Activated naive CD4-positive, alpha-beta T cell treated with anti-CD3 and anti-CD28 coated beads, Interleukin-2, amount 50 U/mL, for 16 hours (primary cell): ENCODE measurements around the gene ROBO1.
"Not testable (repeated sequence)": the region's sequence is repeated elsewhere in the genome, so short reads cannot be mapped to it uniquely, and the experiment has no call there.

ENCODE experiments used
- DNase-seq: peaks from one replicate; pipeline ENCODE4 v3.0.0-alpha.2; 2020

Gene ROBO1

GRCh38 chr3:78721771-78722543 lies 1045.8 kb downstream of the ROBO1 start:
- DNase-seq, result no peak

GRCh38 chr3:78718707-78719106 lies 1049.1 kb downstream of the ROBO1 start:
- DNase-seq, result no peak

DNA sequence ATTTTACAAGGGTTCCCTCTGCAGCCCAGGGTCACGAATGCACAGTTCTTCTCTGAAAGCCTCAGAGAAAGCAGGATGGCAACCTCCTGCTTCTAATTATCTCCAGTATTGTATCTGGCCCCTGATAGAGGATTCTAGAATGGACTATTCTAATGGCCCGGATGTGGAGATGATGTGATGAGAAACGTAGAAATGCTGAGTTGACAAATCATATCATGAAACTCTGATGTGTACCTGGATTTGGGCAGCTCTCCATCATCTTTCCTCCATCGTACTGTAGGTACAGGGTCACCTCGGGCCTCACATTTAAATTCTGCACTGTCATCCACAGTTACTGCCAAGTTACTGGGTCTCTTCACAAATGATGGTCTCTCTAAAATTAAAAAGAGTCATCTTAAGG lies 1050.8 kb downstream of the ROBO1 start:
- no peak for DNase-seq

DNA sequence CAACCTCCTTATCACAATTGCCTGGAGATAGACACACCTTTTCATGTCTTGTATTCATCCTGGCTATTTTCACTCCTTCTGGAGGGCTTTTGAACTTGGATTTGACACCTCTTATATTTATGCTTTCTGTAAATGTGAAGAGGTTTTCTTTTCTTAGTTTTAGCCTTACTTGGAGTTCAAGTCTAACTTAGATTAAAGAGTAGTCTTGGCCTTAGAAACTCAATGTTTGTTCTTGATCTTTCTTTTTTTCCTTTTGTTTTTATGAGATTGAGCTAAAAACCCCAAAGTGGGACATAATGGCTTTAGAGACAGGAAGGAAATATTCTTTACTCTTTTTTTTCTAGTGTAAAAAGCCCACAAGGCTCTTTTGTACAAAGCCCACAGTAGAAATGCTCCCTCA lies 1054.9 kb downstream of the ROBO1 start:
- DNase-seq, result no peak

DNA sequence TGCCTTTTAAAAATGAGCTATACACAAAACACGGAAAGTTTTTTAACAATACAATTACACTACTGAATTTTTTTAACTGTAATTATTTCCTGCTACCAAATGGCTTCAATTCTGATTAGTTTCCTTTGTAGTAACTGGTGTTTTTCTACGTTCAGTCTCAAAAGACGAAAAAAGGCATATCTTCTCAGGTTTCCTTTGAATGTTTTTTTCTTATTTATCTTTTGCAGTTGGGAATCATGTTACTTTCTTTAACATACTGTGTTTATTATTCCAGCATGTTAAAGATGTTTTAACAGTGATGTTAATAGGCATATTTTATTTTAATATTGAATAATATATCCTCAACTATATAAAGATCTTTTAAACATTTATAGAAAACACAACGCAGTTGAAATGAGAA lies 1055.5 kb downstream of the ROBO1 start:
- no peak for DNase-seq

DNA sequence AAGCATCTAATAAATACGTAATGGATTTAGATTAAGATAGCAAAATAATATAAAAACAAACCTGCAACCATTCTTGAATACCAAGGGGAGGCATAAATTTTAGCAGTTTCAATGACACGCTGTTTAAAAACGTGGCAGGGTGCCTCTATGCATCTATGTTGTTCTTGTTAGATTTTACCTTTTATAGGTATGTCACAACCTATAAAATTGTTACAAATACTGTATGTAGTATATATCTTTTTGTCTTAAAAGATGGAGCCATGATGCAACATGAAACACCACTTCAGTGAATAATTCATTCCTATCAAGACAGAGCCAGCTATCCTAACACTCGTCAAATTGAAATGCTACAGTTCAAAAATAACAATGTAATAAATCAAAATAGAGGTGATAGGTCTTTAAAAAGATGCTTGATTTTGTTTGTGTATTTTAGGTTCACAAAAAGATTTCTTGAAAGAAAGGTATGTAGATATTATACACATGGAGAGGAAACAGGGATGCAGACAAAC lies 1059.2 kb downstream of the ROBO1 start:
- no peak for DNase-seq

- DNase-seq, result no peak
Measured at GRCh38 chr3:78707609-78708008, 1060.2 kb downstream of the ROBO1 start.

- no peak for DNase-seq
Measured at GRCh38 chr3:78706906-78707523, 1060.8 kb downstream of the ROBO1 start.

DNA sequence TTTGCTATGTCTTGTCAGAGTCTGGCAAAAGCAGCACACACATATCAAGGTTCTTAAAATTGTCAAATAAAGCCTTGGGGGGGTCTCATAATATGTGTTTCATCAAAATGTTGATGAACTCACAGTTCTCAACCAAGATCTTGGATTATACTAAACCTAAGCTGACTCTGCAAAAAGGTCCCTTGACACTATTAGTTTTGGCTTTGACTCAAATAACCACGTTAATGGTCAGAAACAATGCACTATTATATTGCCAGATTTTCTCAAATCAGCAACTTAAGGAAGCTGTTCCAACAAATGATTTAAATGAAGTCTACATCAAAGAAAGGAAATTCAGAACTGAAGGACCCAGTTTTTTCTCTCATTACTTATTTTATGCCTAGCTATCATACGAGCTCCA lies 1063.9 kb downstream of the ROBO1 start:
- no peak for DNase-seq

GRCh38 chr3:78701537-78701936 lies 1066.3 kb downstream of the ROBO1 start:
- no peak for DNase-seq

DNA sequence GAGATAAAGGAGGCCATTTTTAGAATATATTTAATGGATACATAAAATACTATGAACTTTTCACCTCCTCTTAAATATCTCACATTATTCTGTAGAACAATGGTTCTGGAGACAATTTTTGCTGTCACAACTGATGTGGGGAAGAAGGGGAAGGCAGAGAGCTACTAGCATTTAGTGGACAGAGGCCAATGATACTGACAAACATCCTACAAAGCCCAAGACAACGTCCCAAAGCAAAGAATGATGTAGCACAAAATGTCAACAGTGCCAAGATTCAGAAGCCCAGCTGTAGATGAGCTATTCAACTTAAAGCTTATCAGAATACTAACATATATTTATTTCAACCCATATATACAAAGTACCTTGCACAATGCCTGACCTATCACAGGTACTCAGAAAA lies 1069.4 kb downstream of the ROBO1 start:
- no peak for DNase-seq

DNA sequence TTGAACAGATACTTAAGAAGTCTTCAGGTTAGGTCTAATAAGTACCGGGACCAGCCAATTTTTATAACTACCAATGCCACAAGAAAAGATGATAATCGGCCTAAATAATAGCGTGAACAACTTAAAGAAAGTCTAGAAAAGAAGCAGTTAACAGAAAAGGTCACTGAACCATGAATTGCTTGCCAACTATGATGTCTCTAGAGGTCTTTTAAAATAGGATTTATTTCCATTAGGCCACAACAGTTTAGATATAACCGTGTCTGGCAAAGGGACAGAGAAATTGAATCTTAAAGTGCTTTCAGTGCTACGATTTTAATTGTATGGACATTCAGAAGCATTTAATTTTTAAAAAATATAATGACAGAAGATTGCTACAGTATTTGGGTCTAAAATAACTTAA lies 1070.4 kb downstream of the ROBO1 start:
- DNase-seq, result no peak

DNA sequence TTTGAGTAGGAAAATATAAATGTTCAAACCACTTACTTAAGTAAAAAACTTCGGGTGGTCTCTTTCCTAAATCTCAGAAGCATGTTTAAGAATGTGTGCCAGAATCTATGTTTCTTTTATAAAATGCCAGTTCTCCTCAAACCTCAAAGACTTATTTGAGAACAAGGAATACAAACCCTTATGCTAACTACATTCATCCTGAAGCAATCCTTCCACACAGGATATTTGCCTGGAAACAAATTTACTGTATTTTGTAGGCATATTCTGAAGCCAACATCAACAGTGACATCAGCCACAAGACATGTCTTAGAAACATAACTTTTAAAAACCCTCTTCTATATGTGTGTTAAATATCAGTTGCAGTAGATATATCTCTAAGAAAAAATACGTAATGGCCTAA lies 1077.0 kb downstream of the ROBO1 start:
- DNase-seq, result no peak

DNA sequence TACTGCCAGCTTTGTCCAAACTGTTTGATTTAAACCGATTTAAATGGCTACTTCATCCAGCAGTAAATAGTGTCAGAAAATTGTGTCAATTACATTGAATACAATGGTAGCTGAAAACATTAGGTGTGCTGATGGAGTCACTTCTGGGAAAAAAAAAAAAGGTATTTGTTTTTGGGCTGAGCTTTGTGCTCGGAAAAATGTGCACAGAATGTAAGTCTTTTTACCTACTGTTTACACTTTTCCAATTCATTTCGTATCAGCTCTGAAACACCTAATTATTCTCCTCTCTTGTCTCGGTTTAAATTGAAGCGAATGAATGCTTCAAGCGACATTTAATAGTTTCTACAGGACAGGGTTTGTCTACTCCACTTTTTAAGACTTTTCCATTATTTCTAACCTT lies 1078.4 kb downstream of the ROBO1 start:
- no peak for DNase-seq

DNA sequence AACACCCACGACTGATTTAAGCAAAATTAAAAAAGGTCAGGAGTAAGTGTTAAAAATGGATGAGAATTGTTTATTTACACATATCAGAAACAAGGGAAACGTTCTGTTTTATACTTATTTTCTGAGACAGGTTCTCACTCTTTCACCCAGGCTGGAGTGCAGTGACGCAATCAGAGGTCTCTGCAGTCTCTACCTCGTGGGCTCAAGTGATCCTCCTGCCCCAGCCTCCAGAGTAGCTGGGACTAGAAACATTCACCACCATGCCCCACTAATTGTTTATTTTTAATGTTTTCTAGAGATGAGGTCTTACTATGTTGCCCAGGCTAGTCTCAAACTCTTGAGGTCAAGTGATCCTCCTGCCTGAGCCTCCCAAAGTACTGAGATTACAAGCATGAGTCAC lies 1080.3 kb downstream of the ROBO1 start:
- no peak for DNase-seq

DNA sequence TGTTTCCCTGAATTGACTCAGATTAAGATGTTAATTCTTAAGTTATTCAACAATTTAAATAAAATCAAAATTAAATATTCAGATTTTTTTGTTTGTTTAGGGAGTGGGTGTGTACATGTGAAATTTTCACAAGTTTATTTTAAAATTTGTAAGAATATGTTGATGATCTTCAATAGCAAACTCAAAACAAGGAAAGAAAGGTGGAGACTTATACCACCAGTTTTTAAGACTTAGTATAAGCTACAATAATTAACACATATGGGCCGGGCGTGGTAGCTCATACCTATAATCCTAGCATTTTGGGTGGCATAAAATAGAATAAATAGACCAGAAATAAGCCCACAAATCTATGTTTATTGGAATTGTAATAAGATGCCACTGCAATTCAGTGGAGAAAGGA lies 1084.5 kb downstream of the ROBO1 start:
- no peak for DNase-seq

- DNase-seq, result not testable (repeated sequence)
Measured at GRCh38 chr3:78675119-78675805, 1092.5 kb downstream of the ROBO1 start.

- DNase-seq, result no peak
Measured at GRCh38 chr3:78670746-78671145, 1097.1 kb downstream of the ROBO1 start.

DNA sequence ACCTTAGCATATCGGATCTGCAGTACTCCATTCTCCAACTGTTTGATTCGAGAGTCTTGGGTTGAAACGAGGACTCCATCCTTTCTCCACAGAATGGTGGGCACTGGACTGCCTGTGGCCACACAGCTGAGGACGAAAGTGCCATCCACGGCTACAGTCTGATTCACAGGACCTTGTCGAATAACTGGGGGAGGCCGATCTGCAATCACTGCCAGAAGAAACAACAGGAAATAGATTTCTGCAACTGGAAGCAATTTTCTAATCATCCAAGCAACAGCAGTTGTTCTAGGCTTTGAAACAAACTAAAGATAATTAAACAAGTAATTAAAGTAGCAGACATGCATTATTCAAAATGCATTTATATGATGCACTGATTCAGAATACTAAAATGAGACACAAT lies 1097.7 kb downstream of the ROBO1 start:
- DNase-seq, result no peak

DNA sequence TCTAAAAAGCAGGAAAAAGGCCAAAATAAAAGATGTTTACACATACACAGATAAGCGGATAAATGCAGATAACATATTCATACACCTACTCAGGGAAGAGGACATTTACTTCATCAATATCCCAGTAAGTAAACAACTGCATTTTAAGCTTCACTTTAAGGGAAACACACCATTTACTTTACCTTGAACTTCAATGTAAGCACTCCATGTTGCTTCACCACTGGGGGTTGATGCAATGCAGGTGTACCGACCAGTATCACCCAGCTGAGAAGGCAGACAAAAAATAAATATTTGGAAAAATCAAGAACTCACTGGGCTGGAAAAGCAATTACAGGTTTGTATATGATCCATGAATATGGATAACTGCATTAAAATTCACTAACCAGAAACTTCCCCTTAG lies 1099.5 kb downstream of the ROBO1 start:
- DNase-seq, result no peak

GRCh38 chr3:78666470-78666800 lies 1101.4 kb downstream of the ROBO1 start:
- no peak for DNase-seq

GRCh38 chr3:78665776-78666469 lies 1101.9 kb downstream of the ROBO1 start:
- DNase-seq, result no peak

DNA sequence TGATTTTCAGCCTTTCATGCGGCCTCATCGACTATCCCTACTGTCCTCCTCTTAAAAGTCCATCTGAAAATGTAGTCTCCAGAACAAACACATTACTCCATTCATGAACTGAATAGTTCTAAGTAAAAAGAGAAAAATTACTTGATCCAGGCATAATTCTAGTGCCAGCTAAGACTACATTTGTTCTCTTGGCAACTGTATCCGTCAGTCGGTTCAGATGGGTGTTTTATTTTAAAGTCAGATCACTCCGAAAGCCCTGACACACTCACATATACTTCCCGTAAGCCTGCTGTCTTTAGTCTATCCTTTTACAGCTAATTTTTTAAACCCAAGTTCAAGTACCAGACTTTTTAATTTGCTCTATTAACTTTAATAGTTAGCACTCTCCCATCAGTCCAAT lies 1102.7 kb downstream of the ROBO1 start:
- no peak for DNase-seq

DNA sequence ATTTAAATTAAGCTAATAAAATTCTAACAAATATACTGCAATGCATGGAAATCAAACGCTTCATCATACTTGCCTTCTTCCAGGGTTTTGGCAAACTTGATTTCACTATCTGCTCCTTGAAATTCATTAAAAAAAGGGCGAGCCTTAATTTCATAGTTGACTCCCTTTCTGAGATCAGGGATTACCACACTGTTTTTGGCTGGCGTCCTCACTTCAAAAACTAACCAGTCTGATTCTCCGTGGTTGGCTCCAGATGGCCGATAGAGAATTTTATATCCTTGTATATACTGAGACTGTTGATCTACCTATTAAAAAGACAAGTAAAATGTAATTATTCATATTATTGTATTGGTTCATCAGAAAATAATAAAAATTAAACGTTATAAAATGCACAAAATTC lies 1106.8 kb downstream of the ROBO1 start:
- no peak for DNase-seq
